HepG2 (cell line): ENCODE results near the gene LCN12. TPM values are rescaled to one million over a fixed set of nuclear protein-coding genes. Genes with fewer than 3 reads are reported as not detected.

Source experiments
- E2F1 ChIP-seq: sonication (generic); formaldehyde crosslinking; IDR thresholded peaks from 2 replicates; pipeline ENCODE4 v1.5.0; 2020; ENCODE audit warnings: missing genetic modification reagents
- ESRRA ChIP-seq: sonication (generic); formaldehyde crosslinking; IDR thresholded peaks from 2 replicates; pipeline ENCODE4 v1.5.1; 2020; ENCODE audit warnings: mild to moderate bottlenecking, low read depth, missing genetic modification reagents
- HNRNPK ChIP-seq: fragments of 200-400 bp; formaldehyde crosslinking; IDR thresholded peaks from 2 replicates; pipeline ENCODE4 v1.6.1; 2018; ENCODE audit warnings: low read length, low read depth, moderate library complexity, mild to moderate bottlenecking; ENCODE audit not compliant: poor library complexity, severe bottlenecking
- POLR2G ChIP-seq: fragments of 200-400 bp; formaldehyde crosslinking; IDR thresholded peaks from 2 replicates; pipeline ENCODE4 v1.6.1; 2018; ENCODE audit warnings: mild to moderate bottlenecking, low read depth, low read length, moderate library complexity
- ZBTB26 ChIP-seq: IDR thresholded peaks from 2 replicates; pipeline ENCODE4 v1.6.1; 2016; ENCODE audit warnings: missing compliant biosample characterization, missing genetic modification reagents, borderline replicate concordance
- ZNF282 ChIP-seq: fragments of 450-650 bp; IDR thresholded peaks from 2 replicates; pipeline ENCODE4 v1.6.1; 2018; ENCODE audit not compliant: partially characterized antibody
- ZNF292 ChIP-seq: sonication (generic); formaldehyde crosslinking; IDR thresholded peaks from 2 replicates; pipeline ENCODE4 v1.8.1; 2022; ENCODE audit warnings: mild to moderate bottlenecking, low read depth, missing genetic modification reagents, borderline replicate concordance
- ZNF318 ChIP-seq: sonication (generic); formaldehyde crosslinking; IDR thresholded peaks from 2 replicates; pipeline ENCODE4 v1.4.0; 2020; ENCODE audit warnings: mild to moderate bottlenecking, missing genetic modification reagents
- ZNF503 ChIP-seq: sonication (generic); formaldehyde crosslinking; IDR thresholded peaks from 2 replicates; pipeline ENCODE4 v1.4.0; 2020; ENCODE audit warnings: missing genetic modification reagents
- ZNF513 ChIP-seq: sonication (generic); formaldehyde crosslinking; conservative IDR thresholded peaks from 2 replicates; pipeline ENCODE4 v1.5.0; 2020; ENCODE audit warnings: missing genetic modification reagents
- ZNF619 ChIP-seq: sonication (generic); formaldehyde crosslinking; IDR thresholded peaks from 2 replicates; pipeline ENCODE4 v1.4.0; 2020; ENCODE audit warnings: mild to moderate bottlenecking, missing genetic modification reagents
- ZUFSP ChIP-seq: sonication (generic); formaldehyde crosslinking; IDR thresholded peaks from 2 replicates; pipeline ENCODE4 v1.9.0; 2021; ENCODE audit warnings: missing genetic modification reagents, mild to moderate bottlenecking, borderline replicate concordance
- polyA plus RNA-seq, 8 experiments: library from polyadenylated mRNA; depleted of rRNA in 3 of 8; stranded (reverse) in 7 of 8; unstranded in 1 of 8; fragments of >200 nt; fragmentation: Illumina TruSeq in 4 of 8; extraction: Trizol in 4 of 8; gene quantifications; 2 replicates each; pipeline versions ENCODE4 v1.2.1 to v1.2.3, GENCODE V29; 2011 to 2016; ENCODE audit warnings: low read depth in 4 of 8, missing spikeins in 1 of 8, mixed read lengths in 1 of 8; ENCODE audit not compliant: insufficient read depth in 1 of 8
- total RNA-seq, 5 experiments: library from RNA; depleted of rRNA; stranded (reverse); fragments of >200 nt; fragmentation: Illumina TruSeq; extraction: Trizol; gene quantifications; 2 replicates each; pipeline ENCODE4 v1.2.3, GENCODE V29; 2016; ENCODE audit warnings: low read depth in 1 of 5

Gene LCN12
- total and polyA plus RNA-seq, 2 of the 13 experiments (the other 11 are each of a cell fraction or from before 2014, with no cell fraction given): 3.4 to 6.9 TPM

- TF ChIP-seq ZNF318 (CRISPR knock-in tag) (no peak), ZNF503 (CRISPR knock-in tag) (no peak), ZNF292 (CRISPR knock-in tag) (no peak), ZUFSP (CRISPR knock-in tag) (no peak), ZNF282 (no peak), E2F1 (no peak), ZNF513 (peak; percentile 86; the same call in 1 of the 2 replicates), ZNF619 (CRISPR knock-in tag) (no peak), POLR2G (no peak), HNRNPK (no peak), ZBTB26 (no peak), ESRRA (CRISPR knock-in tag) (peak; percentile 41; the same call in 1 of the 2 replicates)
Observed at GRCh38 chr9:136947955-136948510, 4.0 kb upstream of the LCN12 start (continued).
